AG09309 (cell line): ENCODE results near the gene STIM2.

ENCODE experiments used
- DNase-seq: peaks from one replicate; pipeline ENCODE4 v3.0.0-alpha.2; 2010; ENCODE audit warnings: low read depth
- H3K4me3 ChIP-seq: 2 replicates; pipeline ENCODE4 v1.5.1; 2011; ENCODE audit warnings: mild to moderate bottlenecking, low read depth, low read length, moderate library complexity; ENCODE audit not compliant: control insufficient read depth
- CTCF ChIP-seq: IDR thresholded peaks from 2 replicates; pipeline ENCODE4 v1.5.1; 2011; ENCODE audit warnings: mild to moderate bottlenecking, low read depth, low read length, inconsistent platforms; ENCODE audit not compliant: insufficient read depth, control insufficient read depth; ENCODE audit errors: missing control alignments

The STIM2 gene

GRCh38 chr4:26884486-26884988 is 23.9 kb downstream of the STIM2 start:
- no peak for TF ChIP-seq CTCF
- H3K4me3 ChIP-seq: no peak overlapping the region
- no peak for DNase-seq

GRCh38 chr4:26885912-26886274 is 25.3 kb downstream of the STIM2 start:
- no peak for TF ChIP-seq CTCF
- no peak overlapping the region for H3K4me3 ChIP-seq
- no peak for DNase-seq

- no peak overlapping the region for H3K4me3 ChIP-seq
- no peak for DNase-seq
- TF ChIP-seq CTCF: no peak
Observed at GRCh38 chr4:26887143-26887542, 26.5 kb downstream of the STIM2 start.

- no peak overlapping the region for H3K4me3 ChIP-seq
- no peak for DNase-seq
- no peak for TF ChIP-seq CTCF
Observed at GRCh38 chr4:26887809-26888208, 27.2 kb downstream of the STIM2 start.

- H3K4me3 ChIP-seq: no peak overlapping the region
- TF ChIP-seq CTCF: no peak
- DNase-seq: no peak
Observed at GRCh38 chr4:26889356-26889755, 28.7 kb downstream of the STIM2 start.

GRCh38 chr4:26891054-26891453 is 30.4 kb downstream of the STIM2 start:
- no peak overlapping the region for H3K4me3 ChIP-seq
- TF ChIP-seq CTCF: no peak
- DNase-seq: no peak

- no peak overlapping the region for H3K4me3 ChIP-seq
- no peak for TF ChIP-seq CTCF
- no peak for DNase-seq
Observed at GRCh38 chr4:26891867-26892266, 31.2 kb downstream of the STIM2 start.
